C4-2B (cell line): ENCODE data around the gene TNNT3.

ENCODE experiments used
- H3K27ac ChIP-seq: fragments of 450-650 bp; 2 replicates; pipeline ENCODE4 v1.5.1; 2017
- CTCF ChIP-seq: fragments of 450-650 bp; conservative IDR thresholded peaks from 2 replicates; pipeline ENCODE4 v1.5.1; 2017; ENCODE audit warnings: mild to moderate bottlenecking
- ZFX ChIP-seq: fragments of 450-650 bp; IDR thresholded peaks from 2 replicates; pipeline ENCODE4 v1.6.1; 2017

The TNNT3 gene

GRCh38 chr11:1963864-1964263, 44.4 kb downstream of the TNNT3 start:
- TF ChIP-seq CTCF (no peak), ZFX (no peak)

DNA sequence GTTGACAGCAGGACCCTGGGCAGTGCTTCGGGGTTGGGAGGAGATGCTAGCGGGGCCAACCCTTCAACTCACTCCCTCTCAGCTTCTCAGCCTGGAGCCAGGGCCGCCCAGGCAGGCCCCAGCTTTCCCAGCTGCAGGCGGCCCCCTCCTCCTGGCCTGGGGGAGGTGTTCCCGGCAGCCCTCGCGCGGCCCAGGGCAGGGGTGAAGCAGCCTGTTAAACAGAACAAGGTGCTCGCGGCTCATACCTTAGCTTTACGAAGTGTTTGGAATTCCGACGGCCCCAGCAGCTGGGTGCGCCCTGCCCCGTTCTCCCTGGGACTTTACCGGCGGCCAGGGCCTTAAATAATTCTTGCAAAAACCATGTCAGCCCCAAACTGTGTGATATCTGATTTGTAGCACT, 44.8 kb downstream of the TNNT3 start:
- no peak for TF ChIP-seq ZFX
- no peak for TF ChIP-seq CTCF
- H3K27ac ChIP-seq = no peak overlapping the region

More at GRCh38 chr11:1963864-1964263, 44.4 kb downstream of the TNNT3 start:
- no peak overlapping the region for H3K27ac ChIP-seq

DNA sequence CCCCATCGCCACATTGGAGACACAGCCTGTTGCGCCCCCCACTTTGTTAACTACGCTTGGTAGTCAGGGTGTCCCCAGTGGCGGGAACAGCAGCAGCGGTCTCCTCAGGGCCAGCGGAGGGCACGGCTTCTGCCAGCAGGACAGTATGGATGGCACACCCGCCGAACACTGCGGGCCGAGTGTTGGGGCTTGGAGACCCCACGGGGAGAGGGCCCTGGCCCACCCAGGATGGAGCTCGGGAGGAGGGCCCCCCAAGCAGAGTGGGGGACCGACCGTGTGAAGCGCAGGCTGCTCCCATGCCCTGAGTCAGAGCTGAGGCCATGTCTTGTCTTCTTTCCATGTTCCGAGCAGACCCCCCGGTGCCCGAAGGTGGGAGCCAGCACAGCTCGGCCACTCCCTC, 45.5 kb downstream of the TNNT3 start:
- TF ChIP-seq CTCF (no peak), ZFX (no peak)
- no peak overlapping the region for H3K27ac ChIP-seq

GRCh38 chr11:1966531-1966930, 47.0 kb downstream of the TNNT3 start:
- no peak overlapping the region for H3K27ac ChIP-seq
- TF ChIP-seq CTCF (no peak), ZFX (no peak)

GRCh38 chr11:1967641-1968225, 48.2 kb downstream of the TNNT3 start:
- TF ChIP-seq ZFX = no peak
- no peak for TF ChIP-seq CTCF
- no peak overlapping the region for H3K27ac ChIP-seq

DNA sequence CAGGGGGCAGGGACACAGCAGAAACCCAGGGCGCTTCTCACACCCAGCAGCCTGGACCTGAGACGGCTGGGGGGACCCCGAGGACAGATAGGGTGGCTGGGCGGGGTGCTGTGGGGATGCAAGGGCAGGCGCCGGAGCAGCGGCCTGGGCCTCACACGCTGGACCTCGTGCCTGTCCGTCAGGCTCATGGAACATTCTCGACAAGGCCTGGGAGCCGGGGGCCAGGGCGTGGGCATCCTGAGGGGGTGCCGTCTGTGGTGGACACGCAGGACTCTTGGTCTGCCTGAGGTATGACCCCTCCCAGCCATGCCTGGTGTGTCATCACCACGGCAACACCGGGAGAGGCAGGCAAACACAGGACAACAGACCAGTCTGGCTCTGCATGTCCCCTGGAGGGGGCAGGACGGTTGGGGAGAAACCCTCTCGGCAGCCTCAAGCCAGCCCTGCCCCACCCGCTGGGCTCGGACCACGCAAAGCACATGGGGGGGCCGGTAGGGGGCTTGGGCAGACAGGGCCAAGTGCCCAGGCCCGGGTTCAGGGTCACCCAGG, 49.0 kb downstream of the TNNT3 start:
- H3K27ac ChIP-seq = no peak overlapping the region
- no peak for TF ChIP-seq CTCF
- TF ChIP-seq ZFX = no peak

DNA sequence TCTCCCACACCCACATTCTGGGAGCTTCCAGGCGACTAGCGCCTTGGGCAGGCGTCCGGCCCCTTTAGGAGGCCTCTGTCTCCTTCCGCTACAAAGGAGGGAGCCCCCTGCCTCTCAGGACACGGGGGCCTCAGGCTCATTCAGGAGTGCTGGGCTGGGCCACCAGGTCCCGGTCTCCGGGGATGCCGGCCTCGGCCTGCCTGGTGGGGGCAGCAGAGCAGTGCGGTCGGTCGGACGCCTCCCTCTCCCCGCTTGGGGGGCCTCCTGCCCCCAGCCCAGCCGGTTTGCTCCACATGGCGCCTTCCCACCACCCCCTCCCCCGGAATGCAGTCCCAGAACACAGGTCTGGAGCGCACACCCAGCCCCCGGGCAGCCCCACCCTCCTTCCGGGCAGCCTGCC, 49.5 kb downstream of the TNNT3 start:
- TF ChIP-seq ZFX = no peak
- no peak for TF ChIP-seq CTCF
- H3K27ac ChIP-seq = no peak overlapping the region
